Renal cortical epithelial cell (primary cell): ENCODE measurements around the gene LMX1B. TPM values are rescaled to one million over a fixed set of nuclear protein-coding genes. Genes with fewer than 3 reads are reported as not detected.
"Not testable (repeated sequence)": the region's sequence is repeated elsewhere in the genome, so short reads cannot be mapped to it uniquely, and the experiment has no call there.

ENCODE experiments used
- DNase-seq: peaks from one replicate; pipeline ENCODE4 v3.0.0-alpha.2; 2011; ENCODE audit warnings: low read depth
- total RNA-seq: library from RNA; depleted of rRNA; stranded (reverse); fragments of >200 nt; gene quantifications from 2 replicates; pipeline ENCODE4 v1.2.3, GENCODE V29; 2014

Gene LMX1B
- total RNA-seq, 1 donor from 2014 or later = not detected

DNA sequence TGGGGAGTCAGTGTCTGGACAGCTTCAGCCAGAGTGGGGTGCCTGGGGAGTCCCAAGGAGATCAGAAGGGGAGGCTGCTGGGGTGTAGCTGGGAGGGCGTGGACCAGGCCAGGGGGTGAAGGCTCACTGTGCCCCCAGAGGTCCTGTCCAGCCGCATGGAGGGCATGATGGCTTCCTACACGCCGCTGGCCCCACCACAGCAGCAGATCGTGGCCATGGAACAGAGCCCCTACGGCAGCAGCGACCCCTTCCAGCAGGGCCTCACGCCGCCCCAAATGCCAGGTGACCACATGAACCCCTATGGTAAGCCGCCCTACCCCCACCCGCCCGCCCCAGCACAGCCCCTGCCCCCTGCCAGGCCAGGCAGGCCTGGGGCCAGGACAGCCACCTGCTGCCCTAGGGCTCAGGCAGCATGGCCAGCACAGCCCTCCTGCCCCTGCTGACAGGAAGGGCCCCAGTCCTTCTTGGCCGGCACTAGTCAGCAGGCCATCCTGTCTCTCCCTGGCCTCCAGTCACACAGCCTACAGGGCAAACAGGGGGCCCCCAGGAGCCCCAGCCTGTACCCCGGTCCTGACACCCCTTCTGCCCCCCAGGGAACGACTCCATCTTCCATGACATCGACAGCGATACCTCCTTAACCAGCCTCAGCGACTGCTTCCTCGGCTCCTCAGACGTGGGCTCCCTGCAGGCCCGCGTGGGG, 82.1 kb downstream of the LMX1B start:
- DNase-seq = no peak

DNA sequence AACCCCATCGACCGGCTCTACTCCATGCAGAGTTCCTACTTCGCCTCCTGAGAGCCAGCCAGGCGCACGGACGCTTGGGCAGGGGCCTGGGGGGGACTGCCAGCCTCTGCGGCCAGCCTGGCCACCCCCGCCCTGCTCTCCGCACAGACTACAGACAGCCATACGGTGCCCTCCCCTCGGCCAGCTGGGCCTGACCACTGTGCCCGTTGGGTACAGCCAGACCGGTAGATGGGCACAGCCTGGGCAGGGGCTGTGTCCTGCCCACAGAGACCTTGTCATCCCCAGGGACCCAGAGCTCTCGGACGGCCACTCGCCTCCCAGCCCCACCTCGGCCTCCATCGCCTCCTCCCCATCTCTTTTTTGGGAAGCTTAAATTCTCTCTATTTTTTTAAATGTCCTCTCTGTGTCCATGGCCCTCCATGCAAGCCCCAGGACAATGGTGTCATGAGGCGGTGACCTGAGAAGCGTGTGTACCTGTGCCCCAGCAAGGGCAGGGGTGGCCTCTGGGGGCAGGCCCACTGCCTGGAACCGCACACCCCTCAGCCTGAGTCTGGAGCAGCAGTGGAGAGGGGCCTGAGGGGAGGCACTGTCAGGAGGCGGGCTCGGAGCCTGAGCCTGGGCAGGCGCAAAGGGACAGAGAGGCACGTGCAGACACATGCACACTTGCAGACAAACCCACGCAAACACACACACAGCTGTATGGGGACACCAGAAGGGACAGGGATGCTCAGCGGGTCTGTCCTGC, 82.8 kb downstream of the LMX1B start:
- DNase-seq = no peak

DNA sequence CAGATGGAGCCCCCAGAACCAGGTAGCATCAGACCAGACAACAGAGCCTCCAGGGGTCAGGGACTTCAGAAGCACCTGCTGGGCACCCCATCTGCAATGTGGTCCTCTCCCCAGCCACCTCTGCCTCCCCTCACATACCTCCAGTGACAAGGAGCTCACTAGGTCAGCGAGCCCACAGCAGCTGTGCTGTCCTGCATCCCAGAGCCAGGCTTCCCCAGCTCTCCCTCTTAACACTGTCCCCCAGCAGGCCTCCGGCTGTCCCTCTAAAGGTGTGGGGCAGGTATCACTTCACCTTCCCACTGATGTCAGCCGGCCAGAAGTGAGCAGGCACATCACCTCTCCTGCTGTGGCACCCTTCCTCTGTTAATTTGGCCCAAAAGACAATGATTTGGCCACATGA, 83.6 kb downstream of the LMX1B start:
- DNase-seq = no peak

DNA sequence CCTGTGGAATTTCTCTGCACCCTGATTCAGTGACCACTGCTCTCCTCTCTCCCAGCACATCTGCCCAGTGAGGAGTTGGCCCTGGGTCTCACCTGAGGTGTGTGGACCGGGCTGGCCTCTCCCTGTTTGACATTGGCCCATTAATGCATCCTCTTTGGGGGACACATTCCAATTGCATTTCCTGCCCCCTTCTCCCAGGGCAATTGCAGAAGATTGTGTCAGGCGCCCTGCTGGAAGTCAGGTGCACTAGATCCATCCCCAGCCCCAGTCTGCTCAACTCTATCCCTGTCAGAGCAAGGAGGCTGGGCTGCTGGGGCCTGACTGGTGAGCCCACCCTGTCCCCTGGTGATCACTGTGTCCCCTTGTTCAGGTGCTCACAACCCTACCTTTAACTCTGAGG, 84.5 kb downstream of the LMX1B start:
- no peak for DNase-seq

DNA sequence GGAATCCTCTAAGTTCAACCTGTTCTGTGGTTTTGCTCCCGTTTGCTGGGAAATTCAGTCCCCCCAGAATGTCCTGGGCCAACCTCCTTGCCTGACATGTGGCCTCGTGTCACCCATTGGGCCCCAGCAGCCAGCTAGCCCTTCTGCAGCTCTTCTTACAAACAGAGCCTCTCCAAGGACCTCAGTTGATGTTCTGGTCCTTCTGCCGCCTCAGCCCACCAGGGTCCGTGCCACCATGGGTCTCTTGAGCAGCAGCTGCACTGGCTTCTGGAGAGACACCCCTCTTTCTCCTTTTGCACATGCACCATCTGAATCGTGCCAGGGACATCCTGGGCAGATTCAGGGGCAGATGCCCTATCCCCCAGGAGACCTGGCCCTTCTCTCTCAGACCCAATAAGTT, 85.0 kb downstream of the LMX1B start:
- no peak for DNase-seq

DNA sequence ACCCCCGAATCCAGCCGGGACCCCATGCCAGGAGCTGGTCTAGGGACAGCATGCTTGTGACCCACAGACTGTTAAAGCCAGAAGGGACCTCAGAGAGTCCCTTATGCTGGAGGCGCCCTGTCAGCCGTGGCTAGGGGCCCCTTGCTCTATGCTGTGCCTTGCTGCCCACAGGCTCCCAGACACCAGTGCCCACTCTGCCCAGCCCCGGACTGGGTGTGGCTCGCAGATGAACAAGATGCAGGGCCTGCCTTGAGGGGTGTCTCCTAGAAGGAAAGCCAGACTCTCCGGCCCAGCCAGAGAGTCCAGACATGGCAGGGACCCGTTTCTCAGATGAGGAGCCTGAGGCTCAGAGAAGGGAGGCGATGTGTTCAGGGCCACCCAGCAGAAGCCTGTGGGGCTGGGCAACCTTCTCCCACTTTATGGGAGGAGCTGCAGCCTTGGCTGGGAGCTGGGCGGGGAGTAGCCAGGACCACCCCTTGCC, 85.7 kb downstream of the LMX1B start:
- DNase-seq = no peak

DNA sequence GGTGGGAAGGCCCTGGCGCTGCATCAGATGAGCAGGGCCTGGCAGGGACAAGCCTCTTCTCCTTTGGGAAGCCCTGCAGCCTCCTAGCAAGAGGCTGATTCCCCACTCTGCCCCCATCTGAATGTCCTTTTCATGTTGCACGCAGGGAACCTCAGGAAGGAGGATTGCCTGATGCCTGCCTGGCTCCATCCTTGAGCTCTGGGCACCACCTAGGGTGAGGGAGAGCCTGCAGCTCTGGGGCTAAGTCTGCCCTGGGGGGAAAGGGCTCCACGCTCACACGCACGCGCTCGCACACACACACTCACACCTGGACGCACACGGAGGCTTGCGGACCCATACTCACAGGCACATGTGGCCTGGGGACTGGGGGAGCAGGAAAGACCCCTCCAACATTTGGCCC, 86.6 kb downstream of the LMX1B start:
- DNase-seq = no peak

DNA sequence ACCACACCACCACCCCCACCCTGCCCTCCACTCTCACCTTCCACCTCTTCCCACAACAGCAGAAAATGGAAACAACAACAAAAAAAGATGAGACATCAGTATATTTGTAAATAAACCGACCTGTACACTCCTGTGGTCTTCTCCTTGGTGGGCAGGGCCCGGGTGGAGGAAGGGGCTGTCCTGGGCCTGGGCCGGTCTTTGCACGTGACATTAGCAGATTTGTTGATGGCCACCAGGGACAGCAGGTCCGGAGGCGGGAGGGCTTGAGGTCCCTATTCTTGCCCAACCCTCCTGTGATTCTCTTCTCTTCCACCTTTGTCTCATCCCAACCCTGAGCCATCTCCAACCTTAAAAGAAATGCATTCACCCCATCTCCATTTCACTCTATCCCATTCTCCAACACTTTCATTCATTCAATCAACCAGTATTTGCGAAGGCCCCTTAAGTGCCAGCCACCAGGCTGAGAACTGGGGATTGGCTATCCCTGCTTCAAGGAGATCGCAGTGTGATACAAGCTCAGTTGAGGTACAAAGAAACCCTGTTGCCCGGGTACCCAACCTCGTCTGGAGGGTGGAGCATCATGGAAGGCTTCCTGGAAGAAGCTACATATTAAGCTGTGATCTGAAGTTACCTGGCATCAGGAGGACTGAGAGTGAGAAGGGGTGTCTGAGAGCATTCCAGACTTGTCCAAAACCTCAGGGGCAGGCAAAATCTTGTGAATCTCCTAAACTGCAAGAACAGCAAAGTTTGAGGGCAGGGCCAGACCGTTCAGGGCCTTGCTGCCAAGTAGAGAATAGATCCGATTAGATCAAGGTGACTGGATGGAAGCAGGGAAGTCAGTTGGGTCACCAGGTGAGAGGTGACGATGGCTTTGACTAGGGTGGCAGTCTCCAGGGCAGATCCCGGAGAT, 87.4 kb downstream of the LMX1B start:
- DNase-seq = no peak

DNA sequence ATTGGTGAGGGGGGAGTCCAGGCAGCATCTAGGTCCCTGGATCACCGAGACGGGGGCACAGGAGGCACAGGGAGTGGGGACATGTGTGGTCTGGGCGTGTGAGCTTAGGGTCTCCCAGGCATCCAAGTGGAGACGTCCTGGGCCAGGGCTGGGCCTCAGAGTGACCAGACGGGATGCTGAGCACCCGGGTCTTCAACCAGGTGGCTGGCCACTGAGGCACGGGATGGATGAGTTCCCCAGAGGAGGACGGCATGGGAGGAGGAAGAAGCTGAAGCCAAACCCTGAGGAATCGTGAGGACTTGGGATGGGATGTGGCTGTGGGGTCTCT, 88.0 kb downstream of the LMX1B start:
- no peak for DNase-seq

DNA sequence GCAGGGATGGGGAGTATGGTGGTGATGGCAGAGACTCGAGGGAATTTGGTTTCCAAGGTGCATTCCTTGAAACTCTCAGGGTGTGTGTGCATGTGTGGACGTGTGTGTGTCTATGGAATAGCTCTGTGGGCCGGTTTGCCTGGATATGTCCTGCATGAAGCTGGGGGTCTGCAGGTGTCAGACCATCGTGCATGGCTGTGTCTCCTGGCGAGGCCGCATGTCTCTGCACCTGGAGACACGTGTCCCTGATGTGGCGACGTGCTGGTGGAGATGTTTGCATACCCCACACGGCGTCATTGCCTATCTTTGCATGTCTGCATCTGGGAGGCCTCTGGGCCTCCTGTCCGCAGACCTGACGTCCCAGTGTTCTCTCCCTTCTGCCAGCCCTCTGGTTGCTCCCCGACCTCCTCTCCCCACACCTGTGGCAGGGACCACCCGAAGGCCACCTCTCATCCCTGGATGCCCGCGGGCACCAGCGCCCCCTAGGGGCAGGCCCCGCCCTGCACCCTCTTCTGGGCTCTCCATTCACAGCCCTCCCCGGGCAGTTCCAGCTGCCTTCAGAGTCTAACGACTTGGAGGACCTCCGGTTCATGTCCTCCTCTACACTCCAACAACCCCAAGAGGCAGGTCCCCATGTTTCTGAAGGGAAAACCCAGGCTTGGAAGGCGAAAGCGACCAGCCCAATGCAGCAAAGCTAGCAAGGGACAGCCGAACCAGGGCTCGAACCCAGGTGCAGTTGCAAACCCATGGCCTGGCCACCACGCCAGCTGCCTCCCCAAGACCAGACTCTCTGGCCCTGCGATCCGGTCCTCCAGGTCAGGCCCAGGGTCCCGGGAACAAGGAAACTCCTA, 88.6 kb downstream of the LMX1B start:
- no peak for DNase-seq

DNA sequence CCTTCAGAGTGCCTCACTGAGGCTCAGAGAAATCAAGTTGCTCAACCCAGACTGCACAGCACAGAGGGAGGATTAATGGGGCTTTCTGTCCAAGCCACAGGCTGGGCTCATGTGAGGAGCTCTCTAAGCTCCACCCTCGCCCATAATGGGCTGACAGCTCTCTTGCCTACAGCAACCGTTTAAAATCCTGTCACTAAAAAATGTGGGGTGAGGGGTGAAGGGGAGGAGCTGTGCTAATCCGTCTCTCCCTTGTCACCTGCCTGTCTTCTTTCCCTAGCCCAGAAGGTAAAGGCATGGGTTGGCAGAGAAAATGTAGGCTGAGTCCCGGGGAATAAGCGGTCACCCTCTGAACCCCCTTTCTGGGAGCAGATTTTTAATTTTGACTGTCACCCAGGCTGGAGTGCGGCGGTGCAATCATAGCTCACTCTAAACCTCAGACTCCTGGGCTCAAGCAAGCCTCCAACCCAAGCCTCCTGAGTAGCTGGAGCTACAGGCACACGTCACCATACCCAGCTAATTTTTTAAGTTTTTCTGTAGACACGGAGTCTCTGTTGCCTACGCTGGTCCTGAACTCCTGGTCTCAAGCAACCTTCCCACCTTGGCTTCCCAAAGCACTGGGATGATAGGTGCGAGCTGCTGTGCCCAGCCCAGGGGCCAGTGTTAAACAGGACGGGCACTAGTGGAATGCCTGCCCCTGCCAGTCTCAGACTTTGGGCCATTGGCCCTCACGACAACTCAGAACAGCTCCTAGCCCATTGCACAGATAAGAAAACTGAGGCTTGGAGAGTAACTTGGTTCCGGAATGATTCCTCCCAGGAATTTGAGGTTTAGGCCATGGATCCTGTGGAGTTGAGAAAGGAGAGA, 89.5 kb downstream of the LMX1B start:
- DNase-seq = no peak

DNA sequence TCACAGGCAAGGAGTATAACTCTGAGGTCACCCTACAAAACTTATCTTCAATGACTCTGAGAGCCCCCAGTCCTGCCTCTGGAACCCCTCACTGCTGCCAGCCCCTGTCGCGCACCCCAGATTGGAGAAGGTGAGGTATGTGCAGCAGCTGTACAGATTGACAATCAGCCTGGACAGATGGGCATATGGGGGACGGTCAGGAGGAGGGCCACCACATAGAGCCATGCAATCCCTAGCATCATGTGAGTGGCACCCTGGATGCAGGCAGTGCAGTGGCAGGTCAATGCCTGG, 90.1 kb downstream of the LMX1B start:
- DNase-seq = no peak

DNA sequence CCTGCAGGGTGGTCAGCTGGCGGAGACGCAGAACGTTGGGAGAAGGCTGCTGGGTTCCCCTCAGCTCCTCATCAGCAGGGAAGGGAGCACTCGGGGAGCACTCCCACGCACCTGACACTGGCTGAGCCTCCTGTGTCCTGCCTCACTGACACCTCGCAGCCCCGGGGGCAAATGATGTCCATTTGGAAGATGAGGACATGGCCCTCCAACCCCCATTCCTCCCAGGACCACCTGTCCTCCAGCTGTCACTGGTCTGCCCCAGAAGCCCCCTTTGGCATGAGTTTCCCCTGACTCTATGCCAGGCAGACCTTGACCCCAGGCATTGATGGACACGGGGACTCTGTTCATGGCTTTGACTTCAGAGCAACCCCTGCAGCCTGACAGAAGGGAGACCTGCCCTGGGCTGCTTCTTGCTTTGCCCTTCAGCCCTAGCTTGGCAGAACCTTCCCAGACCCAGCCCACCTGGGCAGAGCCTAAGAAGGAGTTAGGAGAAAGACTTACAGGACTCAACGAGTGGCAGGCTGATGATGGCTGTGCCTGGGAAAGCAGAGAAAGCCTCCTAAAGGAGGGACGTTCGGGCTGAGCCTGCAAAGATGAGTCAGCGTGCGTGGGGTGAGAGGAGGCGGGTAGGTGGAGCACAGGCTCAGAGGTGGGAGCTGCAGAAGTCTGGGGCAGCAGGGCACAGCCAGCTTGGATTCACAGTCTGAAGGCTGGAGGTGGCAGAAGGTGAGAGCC, 90.6 kb downstream of the LMX1B start:
- peak; percentile 71 for DNase-seq

DNA sequence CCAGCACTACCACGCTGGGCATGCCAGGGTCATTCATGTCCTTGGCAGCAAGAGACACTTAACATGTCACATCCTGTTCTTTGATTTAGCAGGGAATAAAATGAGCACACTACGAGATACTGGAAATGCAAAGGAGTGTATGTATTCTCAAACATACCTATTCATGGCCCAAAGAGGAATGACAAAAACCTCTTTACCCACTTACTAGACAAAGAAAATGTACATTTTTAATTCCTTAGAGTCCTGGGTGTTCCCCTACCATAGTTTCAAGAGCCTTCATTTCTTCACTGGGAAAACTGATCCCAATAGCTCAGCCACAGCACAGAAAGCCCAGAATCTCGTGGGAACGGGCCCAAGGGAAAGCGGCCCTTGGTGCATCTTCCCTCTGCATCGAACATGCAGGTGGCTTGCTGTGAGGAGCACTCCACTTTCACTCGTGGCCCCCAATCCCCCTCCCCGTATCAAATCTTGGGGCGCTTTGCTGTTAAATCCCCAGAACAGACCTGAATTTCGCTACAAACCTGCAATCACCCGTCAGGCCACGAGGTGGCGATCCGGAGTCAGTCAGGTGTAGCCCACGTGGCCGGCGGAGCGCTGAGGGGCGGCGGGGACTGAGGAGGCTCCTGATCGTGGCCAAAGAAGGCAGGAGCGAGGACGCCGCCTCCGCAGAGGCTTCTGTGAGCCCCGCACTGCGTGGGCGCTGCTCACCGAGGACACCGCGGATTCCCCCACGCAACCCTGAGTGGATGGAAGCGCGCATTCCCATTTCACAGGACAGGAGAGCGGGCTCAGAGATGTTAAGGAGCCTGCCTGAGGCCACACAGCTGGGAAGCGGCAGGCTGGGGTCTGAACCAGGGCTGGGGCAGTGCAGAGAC, 91.4 kb downstream of the LMX1B start:
- DNase-seq = no peak

DNA sequence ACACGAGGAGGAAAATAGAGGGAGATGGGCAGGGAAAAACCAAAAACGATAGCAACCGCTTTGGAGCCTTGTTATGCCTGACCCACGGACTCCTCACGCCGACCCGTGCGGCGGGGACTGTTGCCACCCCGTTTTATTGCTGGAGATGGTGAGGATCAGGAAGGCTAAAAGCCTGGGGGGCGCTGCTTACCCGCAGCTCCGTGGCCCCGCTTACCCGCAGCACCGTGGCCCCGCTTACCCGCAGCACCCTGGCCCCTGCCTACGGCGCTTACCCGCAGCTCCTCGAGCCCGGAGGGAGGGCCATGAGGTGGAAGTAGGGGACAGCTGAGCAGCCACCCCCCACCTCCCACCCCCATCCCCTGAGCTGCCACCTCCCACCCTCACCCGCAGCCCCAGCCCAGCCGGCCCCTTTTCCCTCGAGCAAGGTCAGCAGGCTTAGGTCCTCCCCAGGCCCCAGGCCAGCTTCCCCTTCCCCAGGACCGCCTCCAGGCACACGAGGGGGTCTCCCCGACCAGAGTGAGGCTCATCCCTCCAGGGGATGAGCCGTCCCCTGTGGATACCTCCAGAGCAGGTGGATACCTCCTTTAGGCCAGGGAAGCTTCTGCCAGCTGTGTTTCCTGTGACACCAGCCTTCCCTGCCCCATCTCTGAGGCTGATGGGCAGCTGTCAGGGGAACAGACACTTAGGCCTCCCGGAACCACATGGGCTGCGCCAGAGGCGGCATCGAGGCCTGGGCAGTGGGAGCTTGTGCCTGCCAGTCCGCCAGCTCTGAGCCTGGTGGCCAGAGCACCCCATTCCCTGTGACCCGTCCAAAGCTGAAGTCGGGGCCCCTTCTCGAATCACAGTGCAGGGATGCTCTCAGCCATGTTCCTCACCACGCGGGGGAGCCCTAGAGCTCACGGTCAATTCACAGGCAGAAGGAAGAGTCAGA, 92.3 kb downstream of the LMX1B start:
- no peak for DNase-seq

DNA sequence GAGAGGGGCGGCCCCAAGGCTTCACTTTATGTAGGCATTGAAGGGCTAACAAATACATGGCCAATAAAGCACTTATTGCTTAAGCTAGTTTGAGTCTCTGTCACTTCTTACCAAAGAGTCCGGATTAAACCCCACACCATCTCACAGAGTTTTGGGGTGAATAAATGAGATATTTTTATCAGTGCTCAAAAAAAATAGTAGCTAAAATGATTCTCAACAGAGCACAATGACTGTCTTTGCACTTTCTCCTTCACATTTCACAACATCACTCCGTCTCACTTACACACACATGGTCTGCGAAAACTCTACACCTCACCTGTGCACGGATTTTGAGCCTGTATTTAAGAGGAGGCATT, 92.9 kb downstream of the LMX1B start:
- DNase-seq = no peak

DNA sequence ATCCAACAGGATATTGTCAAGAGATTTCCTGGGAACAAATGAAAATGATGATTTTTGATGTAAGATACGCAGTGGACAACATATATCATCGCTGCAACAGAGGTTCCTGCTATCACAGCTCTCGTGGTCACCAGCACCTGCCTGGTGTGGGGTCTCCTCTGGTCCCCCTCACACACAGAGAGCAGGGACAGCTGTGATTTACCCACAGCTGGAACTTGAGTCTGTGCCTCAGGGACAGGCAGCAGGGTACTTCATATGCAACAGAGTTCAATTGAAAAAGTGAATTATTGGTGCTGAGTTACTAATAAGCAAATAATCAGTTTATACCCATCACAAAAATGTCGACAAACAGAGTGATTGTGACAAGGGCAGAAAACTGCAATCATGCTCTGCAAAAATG, 93.4 kb downstream of the LMX1B start:
- DNase-seq = no peak

DNA sequence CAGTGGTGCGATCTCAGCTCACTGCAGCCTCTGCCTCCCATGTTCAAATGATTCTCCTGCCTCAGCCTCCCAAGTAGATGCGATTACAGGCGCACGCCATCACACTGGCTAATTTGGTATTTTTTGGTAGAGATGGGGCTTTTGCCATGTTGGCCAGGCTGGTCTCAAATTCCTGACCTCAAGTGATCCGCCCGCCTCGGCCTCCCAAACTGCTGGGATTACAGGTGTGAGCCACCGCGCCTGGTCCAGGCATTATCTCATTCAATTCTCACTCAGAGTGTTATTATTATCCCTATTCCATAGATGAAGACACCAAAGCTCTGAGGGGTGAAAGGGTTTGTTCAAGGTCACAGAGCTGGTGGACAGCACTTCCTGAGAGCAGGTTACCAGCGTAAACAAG, 94.0 kb downstream of the LMX1B start:
- not testable (repeated sequence) for DNase-seq
